DMS79 (cell line): Measurements from ENCODE around the gene FRAS1.

Experiments used
- DNase-seq: peaks from one replicate; lab custom pipeline; 2025; lab: John Stamatoyannopoulos, UW

The FRAS1 gene

DNA sequence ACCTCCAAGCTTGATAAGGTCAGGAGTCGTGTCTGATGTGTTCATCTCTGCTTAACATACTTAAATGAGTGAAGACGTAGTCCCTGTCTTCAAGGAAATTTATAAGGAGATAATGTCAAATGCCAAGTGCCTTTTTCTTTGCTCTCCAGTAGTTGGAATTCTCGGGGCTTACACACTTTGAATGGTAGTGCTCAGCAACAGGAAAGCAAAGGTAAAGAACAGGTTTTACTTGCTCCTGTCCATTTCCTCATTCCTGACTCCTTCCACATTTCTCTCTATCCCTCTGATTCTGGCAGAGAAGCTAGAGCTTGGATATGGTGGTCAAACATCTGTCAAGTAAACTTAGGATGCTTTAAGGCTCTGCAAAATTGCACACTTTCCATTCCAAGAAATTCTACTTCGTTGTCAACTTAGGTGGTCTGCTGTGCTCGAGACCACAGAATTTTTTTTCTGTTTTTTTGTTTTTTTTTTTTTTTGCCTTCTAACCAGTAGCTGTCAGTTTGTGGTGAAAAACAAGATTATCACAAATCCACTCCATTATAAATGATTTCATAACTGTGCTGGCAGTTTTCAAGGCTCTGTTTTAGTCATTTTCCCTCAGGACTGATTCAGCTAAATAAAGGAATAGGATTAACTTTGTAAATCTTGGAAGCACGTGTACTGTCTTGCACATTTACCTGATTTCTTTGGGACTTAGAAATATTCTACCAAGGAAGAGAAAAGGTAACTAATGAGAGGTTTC lies 313.7 kb downstream of the FRAS1 start:
- DNase-seq, result peak; percentile 12

DNA sequence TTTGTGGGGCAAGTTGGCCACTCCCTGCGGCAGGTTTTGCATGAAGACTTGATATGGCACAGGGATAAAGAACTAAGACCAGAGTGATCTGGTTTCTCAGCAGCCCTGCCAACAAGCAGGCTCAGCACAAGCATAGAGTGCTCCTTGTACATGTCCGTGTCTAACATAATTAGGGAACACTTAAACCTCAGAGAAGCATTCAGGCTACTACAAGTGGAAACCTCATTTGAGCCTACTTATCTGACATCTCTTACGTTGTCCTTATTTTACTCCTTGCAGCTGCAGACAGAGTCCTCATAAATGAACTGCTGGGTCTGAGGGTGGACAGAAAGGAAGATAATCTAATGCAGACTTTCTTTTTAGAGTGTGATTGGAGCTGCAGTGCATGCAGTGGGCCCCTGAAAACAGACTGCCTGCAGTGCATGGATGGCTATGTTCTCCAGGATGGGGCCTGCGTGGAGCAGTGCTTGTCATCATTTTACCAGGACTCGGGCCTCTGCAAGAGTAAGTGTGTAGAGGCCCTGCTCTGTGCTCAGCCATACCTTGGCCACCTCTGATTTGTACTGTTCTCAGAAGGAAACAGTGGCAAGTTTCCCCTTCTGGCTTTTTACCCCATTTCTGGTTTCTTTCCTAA lies 315.3 kb downstream of the FRAS1 start:
- DNase-seq, result peak; percentile 97

- DNase-seq, result no peak
Measured at GRCh38 chr4:78377555-78377954, 320.4 kb downstream of the FRAS1 start.

DNA sequence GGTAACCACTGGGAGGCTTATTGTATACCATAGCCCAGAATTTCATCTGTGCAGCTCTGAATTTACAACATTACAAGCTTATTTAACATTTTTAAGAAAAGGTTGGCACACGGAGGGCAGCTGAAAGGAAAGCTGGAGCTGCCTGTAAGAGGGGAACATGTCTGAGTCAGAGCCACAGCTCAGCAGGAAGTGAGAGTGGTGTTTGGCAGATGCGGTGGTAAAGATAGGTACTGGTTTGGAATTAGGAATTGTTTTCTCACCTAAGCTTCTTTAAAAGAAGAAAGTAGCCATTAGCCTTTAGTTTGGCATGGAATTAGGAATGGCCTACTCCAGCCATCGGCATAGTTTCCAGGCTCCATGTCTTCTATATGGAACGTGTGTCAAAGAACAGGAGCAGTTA lies 321.9 kb downstream of the FRAS1 start:
- no peak for DNase-seq

DNA sequence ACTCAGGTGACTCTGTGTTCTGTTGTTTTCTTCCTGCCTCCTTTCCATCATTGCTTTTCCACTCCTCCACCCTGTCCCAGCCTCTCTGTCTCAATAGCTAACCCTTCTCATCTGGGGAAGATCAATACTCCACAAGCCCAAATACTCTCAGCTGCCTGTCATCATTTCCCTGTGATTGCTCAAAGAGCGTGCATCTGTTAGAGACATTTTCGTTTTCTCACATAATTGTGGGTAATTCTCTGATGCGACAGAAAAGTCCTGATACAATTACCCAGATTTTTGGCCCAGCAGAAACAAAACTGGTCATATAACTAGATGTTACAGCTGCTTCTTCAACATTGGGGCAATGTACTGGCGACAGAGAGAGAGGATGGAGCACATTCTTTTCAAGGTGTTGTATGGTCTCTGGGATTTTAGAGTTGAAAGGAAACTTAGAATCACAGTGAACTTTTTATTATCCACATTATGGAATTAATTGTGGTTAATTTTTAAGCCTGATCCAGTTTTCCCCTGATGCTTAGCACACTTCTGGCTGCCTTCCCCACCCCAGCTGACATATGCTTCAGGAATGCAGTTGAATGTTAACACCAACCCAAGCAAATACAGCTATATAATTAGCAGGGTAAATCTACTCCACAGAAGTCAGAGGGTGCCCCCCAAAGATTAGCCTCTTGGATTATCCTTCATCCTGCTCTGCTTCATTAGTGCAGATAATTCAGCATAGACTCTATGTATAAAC lies 323.0 kb downstream of the FRAS1 start:
- DNase-seq, result no peak

- no peak for DNase-seq
Measured at GRCh38 chr4:78386679-78387078, 329.6 kb downstream of the FRAS1 start.

- no peak for DNase-seq
Measured at GRCh38 chr4:78395642-78396041, 338.5 kb downstream of the FRAS1 start.

DNA sequence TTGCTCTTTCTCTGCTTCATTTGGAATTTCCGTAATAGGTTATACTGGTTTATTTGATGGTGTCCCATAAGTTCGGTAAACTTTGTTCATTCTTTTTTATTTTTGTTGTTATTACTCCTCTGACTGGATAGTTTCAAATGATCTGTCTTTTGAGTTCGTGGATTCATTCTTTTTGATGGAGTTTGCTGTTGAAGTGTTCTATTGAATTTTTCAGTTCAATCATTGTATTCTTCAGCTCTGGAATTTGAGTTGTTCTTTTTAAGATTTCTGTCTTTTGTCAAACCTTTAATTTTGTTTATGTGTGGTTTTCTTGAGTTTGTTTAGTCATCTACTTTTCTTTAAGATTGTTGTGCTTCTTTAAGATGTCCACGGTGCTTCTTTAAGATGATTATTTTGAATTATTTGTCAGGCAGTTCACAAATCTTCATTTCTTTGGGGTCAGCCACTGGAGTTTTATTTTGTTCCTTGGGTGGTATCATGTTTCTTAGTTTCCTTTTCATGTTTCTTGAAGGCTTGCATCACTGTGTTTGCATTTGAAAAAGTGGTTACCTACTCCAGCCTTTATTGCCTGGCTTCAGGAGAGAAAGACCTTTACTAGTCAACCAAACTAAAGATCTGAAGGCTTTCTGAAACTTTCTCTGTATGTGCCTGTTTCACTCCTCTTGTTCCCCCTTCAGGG lies 339.6 kb downstream of the FRAS1 start:
- DNase-seq, result no peak

- DNase-seq, result no peak
Measured at GRCh38 chr4:78397292-78397630, 340.1 kb downstream of the FRAS1 start.

GRCh38 chr4:78409612-78410202 lies 352.6 kb downstream of the FRAS1 start:
- DNase-seq, result no peak

- no peak for DNase-seq
Measured at GRCh38 chr4:78410225-78410624, 353.1 kb downstream of the FRAS1 start.

GRCh38 chr4:78410676-78411075 lies 353.6 kb downstream of the FRAS1 start:
- DNase-seq, result no peak

DNA sequence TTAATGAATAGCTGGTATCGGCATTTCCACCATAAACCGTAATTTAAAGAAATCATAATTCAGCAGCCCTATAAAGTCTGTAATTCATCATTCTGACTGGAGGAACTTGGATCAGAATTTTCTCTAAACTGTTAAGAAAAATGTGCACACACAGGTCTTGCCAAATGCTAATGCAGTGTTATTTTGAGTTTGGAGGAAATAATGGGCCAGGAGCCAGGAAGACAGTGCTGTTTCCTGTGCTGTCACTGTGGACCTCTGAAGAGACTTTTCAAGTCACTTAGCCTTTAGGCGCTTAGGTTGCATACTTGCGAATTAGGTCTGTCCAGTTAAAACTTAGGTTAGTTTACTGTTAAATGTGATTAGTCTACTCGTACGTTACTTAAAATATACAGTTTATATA lies 357.0 kb downstream of the FRAS1 start:
- DNase-seq, result no peak

- DNase-seq, result no peak
Measured at GRCh38 chr4:78417603-78418002, 360.5 kb downstream of the FRAS1 start.

GRCh38 chr4:78418406-78418805 lies 361.3 kb downstream of the FRAS1 start:
- no peak for DNase-seq

- DNase-seq, result no peak
Measured at GRCh38 chr4:78423790-78424189, 366.7 kb downstream of the FRAS1 start.

DNA sequence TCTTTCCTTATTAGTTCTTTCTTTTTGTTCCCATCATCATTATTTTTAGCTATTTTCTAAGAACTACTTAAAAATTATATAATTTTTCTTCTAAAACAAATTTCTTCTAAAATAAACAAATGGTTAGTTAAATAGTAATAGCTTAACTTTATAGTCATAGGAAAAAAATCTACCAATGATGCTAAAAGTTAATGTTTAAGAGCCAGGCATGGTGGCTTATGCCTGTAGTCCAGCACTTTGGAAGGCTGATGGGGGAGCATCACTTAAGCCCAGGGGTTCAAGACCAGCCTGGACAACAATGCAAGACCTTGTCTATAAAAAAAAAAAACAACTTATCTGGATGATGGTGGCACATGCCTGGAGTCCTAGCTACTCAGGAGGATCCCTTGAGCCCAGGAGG lies 367.3 kb downstream of the FRAS1 start:
- DNase-seq, result no peak

DNA sequence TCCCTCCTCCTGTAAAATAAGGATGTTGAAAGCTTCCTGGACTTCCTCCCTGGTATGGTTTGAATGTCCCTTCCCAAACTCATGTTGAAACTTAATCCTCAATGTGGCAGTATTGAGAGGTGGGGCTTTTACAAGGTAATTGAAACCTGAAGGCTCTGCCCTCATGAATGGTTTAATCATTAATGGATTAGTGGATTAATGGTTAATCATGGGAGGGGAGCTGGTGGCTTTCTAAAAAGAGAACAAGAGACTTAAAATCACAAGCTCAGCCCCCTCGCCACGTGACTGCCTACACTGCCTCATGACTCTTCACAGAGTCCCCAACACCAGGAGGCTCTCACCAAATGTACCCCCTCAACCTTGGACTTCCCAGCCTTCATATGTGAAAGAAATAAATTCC lies 369.8 kb downstream of the FRAS1 start:
- DNase-seq, result no peak

DNA sequence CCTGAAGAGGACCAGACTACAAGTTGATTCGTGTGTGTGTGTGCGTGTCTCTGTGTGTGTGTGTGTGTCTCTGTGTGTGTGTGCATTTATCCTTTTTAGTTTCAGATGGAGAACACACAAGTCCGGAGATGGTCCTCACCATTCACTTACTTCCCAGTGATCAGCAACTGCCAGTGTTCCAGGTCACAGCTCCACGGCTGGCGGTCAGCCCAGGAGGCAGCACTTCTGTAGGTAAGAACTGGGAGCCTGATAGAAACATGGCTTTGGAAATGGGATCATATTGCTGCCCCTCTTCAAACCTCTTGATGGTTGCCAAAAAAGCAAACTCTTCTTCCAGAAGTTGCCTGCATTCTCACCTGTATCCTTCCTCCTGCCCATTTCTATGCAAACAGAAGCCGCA lies 371.9 kb downstream of the FRAS1 start:
- no peak for DNase-seq

- DNase-seq, result no peak
Measured at GRCh38 chr4:78432896-78433295, 375.8 kb downstream of the FRAS1 start.

DNA sequence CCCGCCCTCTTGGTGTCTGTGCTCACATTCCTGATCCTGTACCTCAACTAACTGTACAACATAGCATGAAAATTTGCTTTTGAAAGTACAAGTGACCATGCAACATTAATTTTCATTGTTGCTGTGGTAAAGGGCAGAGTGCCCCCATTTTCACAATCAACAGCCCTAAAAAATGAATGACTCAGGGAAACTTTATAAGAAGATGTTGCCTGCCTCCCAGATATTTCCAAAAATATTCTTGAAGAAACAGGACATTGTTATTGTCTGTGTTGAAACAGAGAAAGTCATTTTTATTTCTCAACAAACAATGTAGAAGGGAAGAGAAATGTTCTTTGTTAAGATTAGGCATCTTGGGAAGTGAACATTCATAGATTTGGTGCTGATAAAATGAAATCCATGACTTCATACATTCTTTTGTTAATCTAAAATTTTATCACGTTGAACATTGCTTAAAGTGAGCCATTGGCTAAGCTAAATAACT lies 380.5 kb downstream of the FRAS1 start:
- no peak for DNase-seq

DNA sequence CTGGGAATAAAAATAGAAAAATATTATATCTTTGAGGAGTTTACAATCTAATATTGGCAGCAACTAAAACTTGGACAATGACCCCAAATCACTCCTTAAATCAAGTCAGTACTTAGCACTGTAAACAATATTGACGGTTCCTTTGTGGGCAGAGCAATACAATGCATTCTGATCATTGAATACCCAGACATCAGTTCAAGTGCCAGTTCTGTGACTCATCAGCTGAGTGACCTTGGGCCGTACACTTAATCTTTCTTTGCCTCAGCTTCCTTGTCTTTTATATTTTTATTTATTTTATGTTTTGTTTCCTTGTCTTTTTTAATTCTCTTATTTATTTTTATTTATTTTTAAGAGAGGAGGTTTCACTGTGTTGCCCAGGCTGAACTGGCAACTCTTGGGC lies 382.2 kb downstream of the FRAS1 start:
- no peak for DNase-seq
